Measurements from ENCODE around the gene C1QTNF3.

Gene C1QTNF3

GRCh38 chr5:33984671-33985124 is 58.3 kb downstream of the C1QTNF3 start, which contains the start of gene SLC45A2:
Gene SLC45A2 (minus strand): TSS chr5:33984693. CDS start chr5:33984583, 110 bp downstream.
- Histone ChIP-seq H3K36me3 (ENCODE audit: control insufficient read depth, insufficient read depth, low read length) (no peaks in the 10 kb centered on the region), H3K4me1 (ENCODE audit: control insufficient read depth, insufficient read depth, low read length) (no peaks in the 10 kb centered on the region), H3K9me3 (ENCODE audit: control insufficient read depth, insufficient read depth, low read length) (no peaks in the 10 kb centered on the region)

DNA sequence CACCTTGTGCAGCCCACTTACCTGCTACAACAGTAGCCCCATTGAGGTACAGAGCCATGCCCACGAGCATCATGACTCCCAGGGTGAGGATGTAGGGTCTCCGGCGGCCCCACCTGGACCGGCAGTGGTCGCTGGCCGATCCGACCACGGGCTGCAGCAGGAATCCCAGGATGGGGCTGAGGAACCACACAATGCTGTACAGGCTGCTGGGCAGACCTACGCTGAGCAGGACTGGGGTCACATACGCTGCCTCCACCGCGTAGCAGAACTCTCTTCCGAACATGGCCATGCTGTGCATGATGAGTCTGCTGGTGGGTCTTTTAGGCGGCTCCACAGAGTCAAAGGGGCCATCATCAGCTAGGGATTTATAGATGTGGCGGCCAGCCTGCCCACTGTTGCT is 58.8 kb downstream of the C1QTNF3 start:
- Histone ChIP-seq H3K36me3 (ENCODE audit: control insufficient read depth, insufficient read depth, low read length) (no peaks in the 10 kb centered on the region), H3K9ac (ENCODE audit: low read depth, low read length) (no peak overlapping the region), H3K9me3 (ENCODE audit: control insufficient read depth, insufficient read depth, low read length) (no peaks in the 10 kb centered on the region), H3K4me1 (ENCODE audit: control insufficient read depth, insufficient read depth, low read length) (no peaks in the 10 kb centered on the region), H3K27me3 (ENCODE audit: control insufficient read depth, insufficient read depth, low read length) (no peaks in the 10 kb centered on the region), H3K4me3 (ENCODE audit: low read depth, low read length) (no peak overlapping the region)

More at GRCh38 chr5:33984671-33985124, 58.3 kb downstream of the C1QTNF3 start, which contains the start of gene SLC45A2:
- Histone ChIP-seq H3K27me3 (ENCODE audit: control insufficient read depth, insufficient read depth, low read length) (no peaks in the 10 kb centered on the region), H3K9ac (ENCODE audit: low read depth, low read length) (no peak within 1 kb of the TSS), H3K4me3 (ENCODE audit: low read depth, low read length) (no peak within 1 kb of the TSS)

GRCh38 chr5:33981408-33982162 is 61.4 kb downstream of the C1QTNF3 start:
- Histone ChIP-seq H3K4me1 (ENCODE audit: control insufficient read depth, insufficient read depth, low read length) (peaks cover 4% of the 10 kb centered on the region), H3K4me3 (ENCODE audit: low read depth, low read length) (no peak overlapping the region), H3K27me3 (ENCODE audit: control insufficient read depth, insufficient read depth, low read length) (no peaks in the 10 kb centered on the region), H3K9me3 (ENCODE audit: control insufficient read depth, insufficient read depth, low read length) (no peaks in the 10 kb centered on the region), H3K36me3 (ENCODE audit: control insufficient read depth, insufficient read depth, low read length) (no peaks in the 10 kb centered on the region), H3K9ac (ENCODE audit: low read depth, low read length) (no peak overlapping the region)

GRCh38 chr5:33980030-33980429 is 63.0 kb downstream of the C1QTNF3 start:
- H3K9me3 ChIP-seq (ENCODE audit: control insufficient read depth, insufficient read depth, low read length): no peaks in the 10 kb centered on the region
- no peak overlapping the region for H3K9ac ChIP-seq (ENCODE audit: low read depth, low read length)
- no peaks in the 10 kb centered on the region for H3K36me3 ChIP-seq (ENCODE audit: control insufficient read depth, insufficient read depth, low read length)
- H3K27me3 ChIP-seq (ENCODE audit: control insufficient read depth, insufficient read depth, low read length): no peaks in the 10 kb centered on the region
- H3K4me1 ChIP-seq (ENCODE audit: control insufficient read depth, insufficient read depth, low read length): peaks cover 7% of the 10 kb centered on the region
- no peak overlapping the region for H3K4me3 ChIP-seq (ENCODE audit: low read depth, low read length)

DNA sequence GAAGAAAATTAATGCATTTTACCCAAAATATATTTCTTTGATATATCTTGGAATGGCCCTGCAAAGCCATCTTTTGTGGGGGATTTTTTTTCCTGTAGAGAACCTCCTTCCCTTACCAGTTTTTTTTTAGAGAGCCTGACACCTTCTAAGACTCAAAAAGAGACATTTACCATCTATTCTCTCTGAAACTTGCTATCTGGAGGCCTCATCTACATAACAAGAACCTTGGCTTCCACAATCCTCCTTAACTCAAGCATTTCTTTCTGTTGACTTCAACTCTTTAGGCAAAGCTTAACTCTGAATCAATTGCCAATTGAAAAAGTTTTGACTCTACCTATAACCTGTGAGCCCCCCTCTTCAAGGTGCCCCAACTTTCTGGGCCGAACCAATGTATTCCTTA is 64.7 kb downstream of the C1QTNF3 start:
- H3K9me3 ChIP-seq (ENCODE audit: control insufficient read depth, insufficient read depth, low read length): no peaks in the 10 kb centered on the region
- H3K4me3 ChIP-seq (ENCODE audit: low read depth, low read length): no peak overlapping the region
- no peaks in the 10 kb centered on the region for H3K27me3 ChIP-seq (ENCODE audit: control insufficient read depth, insufficient read depth, low read length)

GRCh38 chr5:33976307-33976706 is 66.7 kb downstream of the C1QTNF3 start:
- Histone ChIP-seq H3K4me3 (ENCODE audit: low read depth, low read length) (no peak overlapping the region), H3K36me3 (ENCODE audit: control insufficient read depth, insufficient read depth, low read length) (no peaks in the 10 kb centered on the region), H3K9ac (ENCODE audit: low read depth, low read length) (no peak overlapping the region), H3K27me3 (ENCODE audit: control insufficient read depth, insufficient read depth, low read length) (no peaks in the 10 kb centered on the region), H3K9me3 (ENCODE audit: control insufficient read depth, insufficient read depth, low read length) (no peaks in the 10 kb centered on the region), H3K4me1 (ENCODE audit: control insufficient read depth, insufficient read depth, low read length) (peaks cover 7% of the 10 kb centered on the region)

More for the DNA sequence above, 64.7 kb downstream of the C1QTNF3 start:
- Histone ChIP-seq H3K4me1 (ENCODE audit: control insufficient read depth, insufficient read depth, low read length) (peaks cover 7% of the 10 kb centered on the region), H3K9ac (ENCODE audit: low read depth, low read length) (no peak overlapping the region), H3K36me3 (ENCODE audit: control insufficient read depth, insufficient read depth, low read length) (no peaks in the 10 kb centered on the region)

GRCh38 chr5:33975852-33976251 is 67.2 kb downstream of the C1QTNF3 start:
- Histone ChIP-seq H3K36me3 (ENCODE audit: control insufficient read depth, insufficient read depth, low read length) (no peaks in the 10 kb centered on the region), H3K4me1 (ENCODE audit: control insufficient read depth, insufficient read depth, low read length) (peaks cover 7% of the 10 kb centered on the region), H3K9ac (ENCODE audit: low read depth, low read length) (no peak overlapping the region), H3K9me3 (ENCODE audit: control insufficient read depth, insufficient read depth, low read length) (no peaks in the 10 kb centered on the region), H3K27me3 (ENCODE audit: control insufficient read depth, insufficient read depth, low read length) (no peaks in the 10 kb centered on the region), H3K4me3 (ENCODE audit: low read depth, low read length) (no peak overlapping the region)

- H3K27me3 ChIP-seq (ENCODE audit: control insufficient read depth, insufficient read depth, low read length): no peaks in the 10 kb centered on the region
- H3K36me3 ChIP-seq (ENCODE audit: control insufficient read depth, insufficient read depth, low read length): no peaks in the 10 kb centered on the region
Measured at GRCh38 chr5:33973271-33973670, 69.7 kb downstream of the C1QTNF3 start.

GRCh38 chr5:33969572-33970452 is 73.2 kb downstream of the C1QTNF3 start:
- H3K4me3 ChIP-seq (ENCODE audit: low read depth, low read length): no peak overlapping the region
- no peaks in the 10 kb centered on the region for H3K27me3 ChIP-seq (ENCODE audit: control insufficient read depth, insufficient read depth, low read length)
- H3K36me3 ChIP-seq (ENCODE audit: control insufficient read depth, insufficient read depth, low read length): no peaks in the 10 kb centered on the region

More at GRCh38 chr5:33973271-33973670, 69.7 kb downstream of the C1QTNF3 start:
- Histone ChIP-seq H3K9me3 (ENCODE audit: control insufficient read depth, insufficient read depth, low read length) (no peaks in the 10 kb centered on the region), H3K4me1 (ENCODE audit: control insufficient read depth, insufficient read depth, low read length) (peaks cover 10% of the 10 kb centered on the region), H3K9ac (ENCODE audit: low read depth, low read length) (no peak overlapping the region), H3K4me3 (ENCODE audit: low read depth, low read length) (no peak overlapping the region)

DNA sequence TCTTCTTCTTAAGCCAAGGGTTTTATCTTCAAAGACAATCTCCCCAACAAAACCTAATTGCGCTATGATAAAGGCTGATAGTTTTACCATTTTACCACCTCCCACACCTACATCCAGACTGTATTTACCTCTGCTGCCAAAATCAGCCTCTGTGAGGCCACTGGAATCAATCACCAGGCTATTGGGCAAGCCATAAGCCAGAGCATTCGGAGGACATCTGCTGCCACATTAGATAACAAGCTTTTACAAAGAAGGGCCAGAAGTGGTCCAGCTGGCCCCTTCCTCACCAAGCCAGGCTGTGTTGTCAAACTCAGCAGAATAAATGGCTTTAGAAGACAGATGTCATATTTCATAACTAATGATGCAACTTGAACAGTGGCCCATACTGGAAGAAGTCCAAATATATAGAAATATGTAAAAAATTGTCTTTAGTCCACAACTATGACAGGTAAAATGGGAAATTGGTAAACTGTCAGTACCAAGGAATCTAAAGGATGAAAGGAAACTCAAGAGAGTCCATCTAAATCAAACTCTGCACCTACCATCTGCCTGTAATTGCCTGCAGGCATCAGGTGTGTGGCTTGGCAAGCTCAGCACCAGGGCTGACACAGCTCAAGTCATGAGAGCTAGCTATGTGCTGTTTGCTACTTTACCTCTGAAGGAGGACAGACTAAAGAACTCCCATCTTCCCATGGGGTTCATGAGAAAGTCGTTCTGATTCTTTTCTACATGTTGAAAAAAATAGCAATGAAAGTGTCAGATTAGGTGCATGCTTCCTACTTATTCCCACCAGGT is 74.6 kb downstream of the C1QTNF3 start:
- Histone ChIP-seq H3K27me3 (ENCODE audit: control insufficient read depth, insufficient read depth, low read length) (no peaks in the 10 kb centered on the region), H3K9ac (ENCODE audit: low read depth, low read length) (no peak overlapping the region), H3K9me3 (ENCODE audit: control insufficient read depth, insufficient read depth, low read length) (no peaks in the 10 kb centered on the region), H3K4me1 (ENCODE audit: control insufficient read depth, insufficient read depth, low read length) (peaks cover 3% of the 10 kb centered on the region), H3K36me3 (ENCODE audit: control insufficient read depth, insufficient read depth, low read length) (no peaks in the 10 kb centered on the region), H3K4me3 (ENCODE audit: low read depth, low read length) (no peak overlapping the region)

More at GRCh38 chr5:33969572-33970452, 73.2 kb downstream of the C1QTNF3 start:
- Histone ChIP-seq H3K9ac (ENCODE audit: low read depth, low read length) (no peak overlapping the region), H3K9me3 (ENCODE audit: control insufficient read depth, insufficient read depth, low read length) (no peaks in the 10 kb centered on the region), H3K4me1 (ENCODE audit: control insufficient read depth, insufficient read depth, low read length) (peaks cover 3% of the 10 kb centered on the region)
